Mammary epithelial cell (primary cell): Measurements from ENCODE around the gene CHD9.

Experiments used
- EZH2 ChIP-seq: IDR thresholded peaks from 2 replicates; pipeline ENCODE4 v1.6.1; 2012; ENCODE audit warnings: low read length, inconsistent platforms, borderline replicate concordance
- TF ChIP-seq, protein P1 (sequence below), 2 donors: IDR thresholded peaks in 1 of 2; conservative IDR thresholded peaks in 1 of 2; 2 replicates each; pipeline ENCODE4 v1.5.1; 2011 to 2012; ENCODE audit warnings: inconsistent platforms in 2 of 2, low read length in 2 of 2, mild to moderate bottlenecking in 2 of 2, control low read depth in 1 of 2, low read depth in 1 of 2; ENCODE audit not compliant: insufficient read depth in 1 of 2; ENCODE audit errors: extremely low read depth in 1 of 2

- TF ChIP-seq, protein P1, sequence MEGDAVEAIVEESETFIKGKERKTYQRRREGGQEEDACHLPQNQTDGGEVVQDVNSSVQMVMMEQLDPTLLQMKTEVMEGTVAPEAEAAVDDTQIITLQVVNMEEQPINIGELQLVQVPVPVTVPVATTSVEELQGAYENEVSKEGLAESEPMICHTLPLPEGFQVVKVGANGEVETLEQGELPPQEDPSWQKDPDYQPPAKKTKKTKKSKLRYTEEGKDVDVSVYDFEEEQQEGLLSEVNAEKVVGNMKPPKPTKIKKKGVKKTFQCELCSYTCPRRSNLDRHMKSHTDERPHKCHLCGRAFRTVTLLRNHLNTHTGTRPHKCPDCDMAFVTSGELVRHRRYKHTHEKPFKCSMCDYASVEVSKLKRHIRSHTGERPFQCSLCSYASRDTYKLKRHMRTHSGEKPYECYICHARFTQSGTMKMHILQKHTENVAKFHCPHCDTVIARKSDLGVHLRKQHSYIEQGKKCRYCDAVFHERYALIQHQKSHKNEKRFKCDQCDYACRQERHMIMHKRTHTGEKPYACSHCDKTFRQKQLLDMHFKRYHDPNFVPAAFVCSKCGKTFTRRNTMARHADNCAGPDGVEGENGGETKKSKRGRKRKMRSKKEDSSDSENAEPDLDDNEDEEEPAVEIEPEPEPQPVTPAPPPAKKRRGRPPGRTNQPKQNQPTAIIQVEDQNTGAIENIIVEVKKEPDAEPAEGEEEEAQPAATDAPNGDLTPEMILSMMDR (conservative IDR thresholded peaks at IDR 0.05 in 1 of 2, IDR thresholded peaks at IDR 0.05 in 1 of 2; ENCODE audit: extremely low read depth in 1 of 2, insufficient read depth in 1 of 2, low read depth in 1 of 2, low read length in 2 of 2) = no peak
- TF ChIP-seq EZH2 = no peak
These were observed 144.1 kb downstream of the CHD9 start for GRCh38 chr16:53198933-53199332.
